Right lobe of liver (tissue), 6 donors: Measurements from ENCODE around the gene SNX19. TPM values are rescaled to one million over a fixed set of nuclear protein-coding genes. Genes with fewer than 3 reads are reported as not detected.

Source experiments
- ATAC-seq, 4 donors: fragments of 200-7000 bp; cut with Tn5 transposase; one replicate each; pipeline ENCODE4 v1.9.1; 2020; ENCODE audit warnings: mild to moderate bottlenecking in 4 of 4, moderate library complexity in 4 of 4
- DNase-seq, 3 donors: peaks; one replicate each; pipeline ENCODE4 v3.0.0-alpha.2; 2020
- H3K27ac ChIP-seq, 3 donors: fragments of 200-600 bp; one replicate each; pipeline ENCODE4 v1.8.0; 2022
- H3K27me3 ChIP-seq, 2 donors: fragments of 200-600 bp; one replicate each; pipeline ENCODE4 v1.8.0; 2022
- H3K36me3 ChIP-seq, 4 donors: fragments of 200-600 bp; sonication (generic) in 1 of 4; one replicate each; pipeline versions ENCODE4 v1.5.1 to v1.8.0; 2017 to 2022; ENCODE audit warnings: control low read depth in 1 of 4
- H3K4me1 ChIP-seq, 4 donors: fragments of 200-600 bp; sonication (generic) in 1 of 4; one replicate each; pipeline versions ENCODE4 v1.5.1 to v1.8.0; 2017 to 2022; ENCODE audit warnings: control low read depth in 1 of 4
- H3K4me3 ChIP-seq, 3 donors: fragments of 200-600 bp; one replicate each; pipeline ENCODE4 v1.8.0; 2022
- H3K9me3 ChIP-seq, 4 donors: fragments of 200-600 bp; sonication (generic) in 1 of 4; one replicate each; pipeline versions ENCODE4 v1.5.1 to v1.8.0; 2017 to 2022; ENCODE audit warnings: control low read depth in 1 of 4
- POLR2A ChIP-seq: fragments of 450-650 bp; IDR thresholded peaks from one replicate; pipeline ENCODE4 v1.6.1; 2017; ENCODE audit warnings: antibody characterized with exemption, mild to moderate bottlenecking
- WGBS: methylation state at CpG from one replicate; pipeline ENCODE4 v1.1.6; 2018; ENCODE audit warnings: low coverage, low lambda C conversion rate; ENCODE audit not compliant: insufficient coverage; ENCODE audit errors: missing lambda C conversion rate; 5-methylcytosine and 5-hydroxymethylcytosine counted together
- intact Hi-C, 2 donors: fragments of 100-400 bp; cut with DNase I; formaldehyde crosslinking; loops; one replicate each; pipeline versions ENCODE4 v1.11.2 to v1.14.1; 2022
- total RNA-seq, 6 experiments: library from RNA; depleted of rRNA in 2 of 6; stranded (reverse); fragments of >200 nt in 2 of 6; fragmentation: NEBNext Ultra II Directional in 3 of 6; extraction: Animal tissue kit (Norgen Biotek cat#: 25700) in 3 of 6; gene quantifications; one replicate each; pipeline versions ENCODE4 v1.1.0 to v1.2.4, GENCODE V29; 2016 to 2023
- TF ChIP-seq, protein P1 (sequence below), 4 donors: fragments of 200-600 bp in 3 of 4; fragments of 450-650 bp in 1 of 4; IDR thresholded peaks; one replicate each; pipeline versions ENCODE4 v1.5.1 to v1.8.0; 2016 to 2022; ENCODE audit warnings: antibody characterized with exemption in 4 of 4, mild to moderate bottlenecking in 2 of 4
- donor health status: DM: no; HTN: yes; CAD: no.
- donor health status: DM: no; HTN: no; CAD: no.
- donor health status: DM: no; HTN: no; CAD: no.
- donor health status: DM: no; HTN: yes; CAD: no.
- donor health status: DM: no; HTN: yes; CAD: no.

SNX19 gene
- total RNA-seq, 6 experiments from 2014 or later: 23.3 to 74.4 (median 32.7) TPM

DNA sequence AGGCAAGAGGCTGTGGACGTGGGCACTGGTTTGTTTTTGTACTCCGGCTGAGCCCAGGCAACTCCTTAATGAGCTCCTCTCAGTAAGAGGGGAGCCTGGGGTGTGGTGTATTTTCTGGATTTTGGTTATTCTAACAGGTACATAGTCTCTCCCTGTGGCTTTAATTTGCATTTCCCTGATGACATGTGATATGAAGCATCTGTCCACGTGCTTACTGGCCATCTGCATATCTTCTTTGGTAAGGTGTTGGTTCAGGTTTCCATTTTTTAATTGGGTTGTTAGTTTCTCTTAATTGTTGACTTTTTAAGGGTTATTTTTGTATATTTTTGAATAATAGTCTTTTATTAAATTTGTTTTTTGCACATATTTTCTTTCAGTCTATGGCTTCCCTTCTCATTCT lies 30.8 kb upstream of the SNX19 start:
- H3K4me3 ChIP-seq: no peak overlapping the region
- H3K27me3 ChIP-seq: no peaks in the 10 kb centered on the region
- 50% methylated on average over 3 of the region's 3 CpGs for WGBS
- intact Hi-C loops: no loop called here
- no peaks in the 10 kb centered on the region for H3K9me3 ChIP-seq
- DNase-seq: no peak
- no peak overlapping the region for H3K27ac ChIP-seq
- no peaks in the 10 kb centered on the region for H3K4me1 ChIP-seq
- no peak for TF ChIP-seq POLR2A
- TF ChIP-seq, protein P1, sequence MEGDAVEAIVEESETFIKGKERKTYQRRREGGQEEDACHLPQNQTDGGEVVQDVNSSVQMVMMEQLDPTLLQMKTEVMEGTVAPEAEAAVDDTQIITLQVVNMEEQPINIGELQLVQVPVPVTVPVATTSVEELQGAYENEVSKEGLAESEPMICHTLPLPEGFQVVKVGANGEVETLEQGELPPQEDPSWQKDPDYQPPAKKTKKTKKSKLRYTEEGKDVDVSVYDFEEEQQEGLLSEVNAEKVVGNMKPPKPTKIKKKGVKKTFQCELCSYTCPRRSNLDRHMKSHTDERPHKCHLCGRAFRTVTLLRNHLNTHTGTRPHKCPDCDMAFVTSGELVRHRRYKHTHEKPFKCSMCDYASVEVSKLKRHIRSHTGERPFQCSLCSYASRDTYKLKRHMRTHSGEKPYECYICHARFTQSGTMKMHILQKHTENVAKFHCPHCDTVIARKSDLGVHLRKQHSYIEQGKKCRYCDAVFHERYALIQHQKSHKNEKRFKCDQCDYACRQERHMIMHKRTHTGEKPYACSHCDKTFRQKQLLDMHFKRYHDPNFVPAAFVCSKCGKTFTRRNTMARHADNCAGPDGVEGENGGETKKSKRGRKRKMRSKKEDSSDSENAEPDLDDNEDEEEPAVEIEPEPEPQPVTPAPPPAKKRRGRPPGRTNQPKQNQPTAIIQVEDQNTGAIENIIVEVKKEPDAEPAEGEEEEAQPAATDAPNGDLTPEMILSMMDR (IDR thresholded peaks at IDR 0.05): no peak
- H3K36me3 ChIP-seq: no peaks in the 10 kb centered on the region
- no peak for ATAC-seq

DNA sequence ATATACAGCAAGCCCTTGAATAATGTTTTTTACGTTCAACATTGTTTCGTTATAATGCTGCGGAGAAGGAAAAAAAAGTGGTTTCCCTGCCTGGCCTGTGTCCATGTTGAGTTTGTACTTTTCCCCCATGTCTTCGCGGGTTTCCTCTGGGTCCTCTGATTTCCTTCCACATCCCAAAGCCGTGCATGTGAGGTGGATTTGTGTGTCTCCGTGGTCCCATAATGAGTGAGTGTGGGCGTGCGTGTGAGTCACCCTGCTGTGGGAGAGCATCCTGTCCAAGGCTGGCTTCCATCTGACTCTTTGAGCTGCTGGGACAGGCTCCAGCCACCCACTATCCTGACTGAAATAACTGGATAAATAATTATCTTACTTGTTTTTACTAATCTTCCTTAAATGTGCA lies 29.6 kb upstream of the SNX19 start:
- Histone ChIP-seq H3K4me3 (no peak overlapping the region), H3K27ac (no peak overlapping the region), H3K4me1 (no peaks in the 10 kb centered on the region), H3K9me3 (no peaks in the 10 kb centered on the region), H3K27me3 (no peaks in the 10 kb centered on the region), H3K36me3 (no peaks in the 10 kb centered on the region)
- 43% methylated on average over 9 of the region's 9 CpGs for WGBS
- intact Hi-C loops: no loop called here
- TF ChIP-seq, protein P1 (IDR thresholded peaks at IDR 0.05): no peak
- TF ChIP-seq POLR2A: no peak
- no peak for DNase-seq
- ATAC-seq: no peak

DNA sequence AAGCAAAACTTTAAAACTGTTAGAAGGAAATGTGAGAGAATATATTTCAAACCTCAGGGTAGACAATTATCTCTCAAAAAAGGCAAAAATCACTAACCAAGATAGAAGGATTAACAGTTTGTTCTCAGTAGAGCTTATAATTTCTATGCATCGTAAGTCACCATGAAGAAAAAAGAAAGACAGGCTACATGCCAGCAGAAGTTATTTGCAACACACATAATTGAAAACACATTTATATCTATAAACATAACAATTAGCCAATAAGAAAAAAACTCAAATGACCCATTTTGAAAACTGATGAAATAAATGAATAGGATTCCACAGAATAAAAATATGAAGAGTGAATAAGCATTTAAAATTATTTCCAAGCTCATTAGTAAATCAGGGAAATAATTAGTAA lies 24.4 kb upstream of the SNX19 start:
- TF ChIP-seq, protein P1 (IDR thresholded peaks at IDR 0.05): no peak
- no peak for TF ChIP-seq POLR2A
- no peak overlapping the region for H3K27ac ChIP-seq
- H3K9me3 ChIP-seq: no peaks in the 10 kb centered on the region
- H3K4me3 ChIP-seq: no peak overlapping the region
- intact Hi-C loops: no loop called here
- no peaks in the 10 kb centered on the region for H3K4me1 ChIP-seq
- DNase-seq (no peak), ATAC-seq (no peak)
- WGBS: 75% methylated on average over 1 of the region's 1 CpG
- no peaks in the 10 kb centered on the region for H3K36me3 ChIP-seq
- H3K27me3 ChIP-seq: no peaks in the 10 kb centered on the region

DNA sequence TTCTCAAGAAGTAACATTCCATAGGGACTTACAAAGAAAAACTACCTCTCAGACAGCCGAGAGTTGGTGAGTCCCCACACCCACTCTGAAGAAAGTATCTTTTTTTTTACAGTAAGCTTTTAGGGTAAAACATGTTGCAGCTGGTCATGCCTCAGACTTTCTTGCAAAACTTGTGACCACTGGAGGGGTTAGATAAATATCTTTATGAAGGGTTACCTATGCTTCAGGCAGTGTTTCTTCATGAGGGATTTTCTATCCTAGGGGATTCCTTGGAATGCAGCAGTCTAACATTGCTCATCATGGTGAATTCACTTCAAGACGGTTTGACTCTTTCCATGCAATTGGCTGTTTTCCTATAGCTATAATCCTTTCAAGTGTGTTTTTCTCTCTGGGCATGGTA lies 20.8 kb upstream of the SNX19 start:
- H3K4me1 ChIP-seq: no peaks in the 10 kb centered on the region
- WGBS: 58% methylated on average over 2 of the region's 2 CpGs
- no peak for ATAC-seq

More for the DNA sequence above, 20.8 kb upstream of the SNX19 start:
- no peak for TF ChIP-seq POLR2A
- TF ChIP-seq, protein P1 (IDR thresholded peaks at IDR 0.05): no peak
- Histone ChIP-seq H3K4me3 (no peak overlapping the region), H3K27me3 (no peaks in the 10 kb centered on the region), H3K36me3 (no peaks in the 10 kb centered on the region), H3K27ac (no peak overlapping the region), H3K9me3 (no peaks in the 10 kb centered on the region)
- intact Hi-C loops: no loop called here
- DNase-seq: no peak
